ENCODE data around the gene RCL1. TPM values are rescaled to one million over a fixed set of nuclear protein-coding genes. Genes with fewer than 3 reads are reported as not detected.

The RCL1 gene
- total RNA-seq, 1 experiment from 2014 or later = 34.4 TPM

DNA sequence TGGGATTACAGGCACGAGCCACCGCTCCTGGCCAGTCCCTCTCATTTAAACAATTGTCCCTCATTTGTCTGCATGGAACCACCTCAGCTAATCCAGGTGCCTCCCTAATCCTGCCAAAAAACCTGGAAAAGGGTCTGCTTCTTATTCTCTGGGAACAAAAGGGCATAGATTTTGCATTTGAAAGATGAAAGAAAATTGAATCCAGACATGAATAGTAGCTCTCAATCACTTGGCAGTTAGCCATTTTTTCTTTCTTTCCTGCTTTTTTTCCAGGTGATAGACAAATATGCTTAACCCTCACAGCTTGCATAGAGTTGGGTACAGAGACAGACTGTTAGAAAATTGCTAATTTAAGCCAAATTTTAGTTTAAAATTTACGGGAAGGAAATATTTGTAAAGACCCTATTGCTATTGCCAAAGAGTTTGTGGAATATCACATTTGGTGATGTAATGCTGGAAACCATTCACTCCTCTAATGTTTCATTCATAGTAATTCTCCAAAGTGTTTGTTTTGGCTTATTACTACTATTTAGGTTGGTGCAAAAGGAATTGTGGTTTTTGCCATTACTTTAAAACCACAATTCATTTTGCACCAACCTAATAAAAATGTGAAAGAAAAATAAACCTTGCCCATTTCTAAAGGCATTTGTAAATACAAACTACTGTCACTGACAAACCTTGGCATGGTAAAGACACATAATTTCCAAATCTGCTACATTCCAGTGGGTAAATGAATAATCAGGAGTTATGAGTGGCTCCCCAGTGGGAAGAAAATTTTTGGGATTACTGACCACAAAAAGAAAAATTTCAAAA is 111.8 kb downstream of the RCL1 start:
- Mint-ChIP-seq H3K36me3 (ENCODE audit: insufficient read depth in 1 of 3, low read depth in 3 of 3) (peaks cover 0 to 6% (median 2%) of the 10 kb centered on the region in 3 experiments; a peak in 2 of 7 replicates), H3K27me3 (ENCODE audit: low read depth) (no peaks in the 10 kb centered on the region; the same call in 1 of the 2 replicates), H3K9me3 (peaks cover 4 to 6% of the 10 kb centered on the region in 2 experiments; a peak in 2 of 5 replicates), H3K4me3 (no peak overlapping the region), H3K27ac (no peak overlapping the region), H3K4me1 (peaks cover 12 to 14% of the 10 kb centered on the region in 2 experiments)
- H3K9ac ChIP-seq (ENCODE audit: extremely low read depth, insufficient read length, low read length) = no peak overlapping the region
- H2BK15ac ChIP-seq (ENCODE audit: low read depth, low read length) = no peak overlapping the region
- no CpG with 5 or more reads among the region's 3 CpGs for WGBS (ENCODE audit: extremely low coverage, insufficient read length, low lambda C conversion rate)
- no peak overlapping the region for H4K91ac ChIP-seq (ENCODE audit: insufficient read length, low read depth, low read length)
- no peak overlapping the region for H4K8ac ChIP-seq (replicated peaks; ENCODE audit: insufficient read length, low read depth, low read length)
- H3K4ac ChIP-seq (ENCODE audit: low read depth, low read length) = no peak overlapping the region
- H4K5ac ChIP-seq (ENCODE audit: insufficient read length, low read depth, low read length) = no peak overlapping the region
- H2BK120ac ChIP-seq (ENCODE audit: low read depth, low read length, poor library complexity, severe bottlenecking) = no peak overlapping the region
- H3K23me2 ChIP-seq (ENCODE audit: insufficient read length, low read depth, low read length, poor library complexity, severe bottlenecking) = no peaks in the 10 kb centered on the region
- no peak overlapping the region for H2BK20ac ChIP-seq (ENCODE audit: low read depth, low read length, poor library complexity, severe bottlenecking)
- no peak overlapping the region for H3K4me2 ChIP-seq (ENCODE audit: insufficient read depth, insufficient read length, low read length)
- H3K14ac ChIP-seq (ENCODE audit: insufficient read depth, low read length) = no peak overlapping the region
- no peaks in the 10 kb centered on the region for H3K4me1 ChIP-seq (ENCODE audit: insufficient read depth, low read length)
- TF ChIP-seq, protein P1, sequence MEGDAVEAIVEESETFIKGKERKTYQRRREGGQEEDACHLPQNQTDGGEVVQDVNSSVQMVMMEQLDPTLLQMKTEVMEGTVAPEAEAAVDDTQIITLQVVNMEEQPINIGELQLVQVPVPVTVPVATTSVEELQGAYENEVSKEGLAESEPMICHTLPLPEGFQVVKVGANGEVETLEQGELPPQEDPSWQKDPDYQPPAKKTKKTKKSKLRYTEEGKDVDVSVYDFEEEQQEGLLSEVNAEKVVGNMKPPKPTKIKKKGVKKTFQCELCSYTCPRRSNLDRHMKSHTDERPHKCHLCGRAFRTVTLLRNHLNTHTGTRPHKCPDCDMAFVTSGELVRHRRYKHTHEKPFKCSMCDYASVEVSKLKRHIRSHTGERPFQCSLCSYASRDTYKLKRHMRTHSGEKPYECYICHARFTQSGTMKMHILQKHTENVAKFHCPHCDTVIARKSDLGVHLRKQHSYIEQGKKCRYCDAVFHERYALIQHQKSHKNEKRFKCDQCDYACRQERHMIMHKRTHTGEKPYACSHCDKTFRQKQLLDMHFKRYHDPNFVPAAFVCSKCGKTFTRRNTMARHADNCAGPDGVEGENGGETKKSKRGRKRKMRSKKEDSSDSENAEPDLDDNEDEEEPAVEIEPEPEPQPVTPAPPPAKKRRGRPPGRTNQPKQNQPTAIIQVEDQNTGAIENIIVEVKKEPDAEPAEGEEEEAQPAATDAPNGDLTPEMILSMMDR (conservative IDR thresholded peaks at IDR 0.05) = no peak
- no peak overlapping the region for H3K27ac ChIP-seq (ENCODE audit: insufficient read length, low read depth, low read length)
- no peak overlapping the region for H3K18ac ChIP-seq (ENCODE audit: insufficient read length, low read depth, low read length)
- H2BK12ac ChIP-seq (ENCODE audit: insufficient read length, low read depth, low read length) = no peak overlapping the region
- no peak overlapping the region for H2AK5ac ChIP-seq (ENCODE audit: insufficient read length, low read length)
- no peaks in the 10 kb centered on the region for H3K27me3 ChIP-seq (ENCODE audit: insufficient read depth, low read length)
- H4K20me1 ChIP-seq (ENCODE audit: control insufficient read depth, insufficient read depth, insufficient read length) = no peaks in the 10 kb centered on the region
- no peak overlapping the region for H2AFZ ChIP-seq (ENCODE audit: low read length)
- no peak for DNase-seq
- no peak overlapping the region for H3K56ac ChIP-seq (ENCODE audit: insufficient read length, low read depth, low read length)
- no peak overlapping the region for H2BK5ac ChIP-seq (ENCODE audit: insufficient read length, low read length)
- H3T11ph ChIP-seq (ENCODE audit: low read length) = no peak overlapping the region
- H3K79me2 ChIP-seq (ENCODE audit: insufficient read depth, low read length) = no peaks in the 10 kb centered on the region
- H3K23ac ChIP-seq (ENCODE audit: insufficient read length, low read depth, low read length) = no peak overlapping the region
- no peaks in the 10 kb centered on the region for H3K9me3 ChIP-seq (ENCODE audit: control insufficient read depth, low read depth, low read length)
- H3K79me1 ChIP-seq (ENCODE audit: insufficient read depth, low read depth, low read length, poor library complexity, severe bottlenecking) = no peaks in the 10 kb centered on the region
